GM19438 (cell line): ENCODE data around the gene ASPA.

Experiments used
- ATAC-seq: cut with Tn5 transposase; IDR thresholded peaks from one replicate; pipeline ENCODE4 v1.9.1; 2021; ENCODE audit warnings: low read depth; ENCODE audit not compliant: unreplicated experiment

Gene ASPA

DNA sequence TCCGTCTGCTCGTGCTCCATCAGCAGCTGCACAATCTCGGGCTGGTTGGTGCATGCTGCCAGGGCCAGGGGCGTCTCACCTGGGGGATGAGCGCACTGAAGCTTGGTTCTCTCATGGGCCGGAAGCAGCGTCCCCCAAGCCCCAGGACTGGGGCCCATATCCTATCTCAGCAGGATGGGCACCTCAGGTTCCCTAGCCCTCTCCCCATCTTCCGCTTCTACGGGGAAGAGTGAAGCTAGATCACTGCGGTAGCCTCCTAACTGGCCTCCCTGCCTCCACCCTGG, 57.0 kb downstream of the ASPA start:
- ATAC-seq, result no peak

DNA sequence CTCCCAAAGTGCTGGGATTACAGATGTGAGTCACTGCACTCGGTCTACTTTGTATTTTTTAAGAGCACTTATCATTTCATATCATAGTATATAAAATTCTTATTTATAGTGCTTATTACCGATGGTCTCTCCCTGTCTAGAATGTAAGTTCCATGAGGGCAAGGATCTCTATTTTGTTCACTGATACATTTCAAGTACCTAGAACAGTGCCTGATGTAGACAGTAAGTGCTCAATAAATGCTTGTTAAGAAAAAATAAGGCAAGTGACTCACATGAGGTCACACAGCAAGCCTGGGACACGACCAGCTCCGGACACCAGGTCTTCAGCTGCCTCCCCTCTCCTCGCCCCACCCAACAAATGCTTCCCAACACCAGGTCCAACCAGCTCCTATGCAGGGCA, 58.0 kb downstream of the ASPA start:
- ATAC-seq, result no peak

DNA sequence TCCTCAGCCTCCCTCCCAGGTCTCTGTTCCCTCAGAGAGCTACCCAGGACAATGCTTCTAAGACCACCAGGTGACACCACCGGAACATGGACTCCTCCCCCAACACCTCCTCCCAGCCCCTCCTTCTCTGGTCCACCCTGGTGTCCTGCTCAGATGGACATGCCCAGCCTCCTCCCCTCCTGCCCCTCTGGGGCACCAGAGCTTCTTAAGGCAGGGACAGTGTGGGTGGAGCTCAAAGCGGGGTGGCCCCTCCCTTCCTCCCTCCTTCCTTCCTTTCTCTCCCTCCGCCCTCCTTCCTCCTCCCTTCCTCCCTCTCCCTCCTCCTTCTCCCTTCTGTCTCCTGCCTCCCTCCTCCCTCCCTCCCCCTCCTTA, 59.1 kb downstream of the ASPA start:
- ATAC-seq, result no peak

DNA sequence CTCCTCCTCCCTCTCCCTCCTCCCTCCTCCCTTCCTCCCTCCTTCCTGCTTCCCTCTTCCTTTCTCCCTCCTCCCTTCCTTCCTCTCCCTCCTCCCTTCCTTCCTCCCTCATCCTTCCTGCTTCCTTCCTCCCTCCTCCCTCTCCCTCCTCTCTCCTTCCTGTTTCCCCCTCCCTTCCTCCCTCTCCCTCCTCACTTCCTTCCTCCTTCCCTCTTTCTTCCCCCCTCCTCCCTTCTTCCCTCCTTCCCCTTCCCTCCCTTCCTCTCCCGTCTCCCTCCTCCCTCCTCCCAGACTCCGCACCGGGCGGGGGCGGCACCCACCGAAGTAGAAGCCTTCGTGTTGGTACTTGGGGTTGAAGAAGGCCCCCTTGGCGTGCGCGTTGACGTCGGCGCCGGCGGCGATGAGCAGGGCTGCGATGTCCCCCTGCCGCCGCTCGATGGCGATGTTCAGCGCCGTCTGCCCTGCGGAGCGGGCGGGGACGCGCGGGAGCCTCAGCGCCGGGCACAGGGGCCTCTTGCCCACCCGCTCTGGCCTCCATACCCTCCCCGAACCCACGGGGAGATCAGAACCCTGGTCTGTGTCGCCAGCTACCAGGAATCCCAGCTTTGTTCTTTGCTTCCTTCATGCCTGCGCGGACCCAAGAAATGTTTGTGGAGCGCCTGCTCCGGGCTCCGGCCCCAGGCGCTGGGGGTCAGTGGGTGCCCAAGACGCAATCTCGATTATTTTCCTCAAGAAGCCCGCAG, 59.6 kb downstream of the ASPA start:
- ATAC-seq, result no peak

DNA sequence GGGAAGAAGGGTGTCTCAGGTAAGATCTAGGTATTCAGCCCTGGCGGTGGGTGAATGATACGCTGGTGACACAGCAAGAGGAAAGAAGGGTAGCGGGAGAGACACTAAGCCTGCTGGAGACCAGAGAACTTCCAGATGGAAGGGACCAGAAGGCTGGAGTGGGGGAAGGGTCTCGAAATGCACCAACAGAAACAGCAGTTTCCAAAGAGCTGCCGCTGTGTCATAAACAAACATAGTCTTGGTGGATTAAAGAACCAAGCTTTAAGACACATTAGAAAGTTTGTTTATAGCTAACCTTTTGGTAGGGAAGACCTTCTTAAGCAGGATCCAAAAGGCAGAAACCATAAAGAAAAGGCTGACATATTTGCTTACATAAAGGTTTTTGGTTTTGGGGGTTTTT, 60.9 kb downstream of the ASPA start:
- ATAC-seq, result no peak

DNA sequence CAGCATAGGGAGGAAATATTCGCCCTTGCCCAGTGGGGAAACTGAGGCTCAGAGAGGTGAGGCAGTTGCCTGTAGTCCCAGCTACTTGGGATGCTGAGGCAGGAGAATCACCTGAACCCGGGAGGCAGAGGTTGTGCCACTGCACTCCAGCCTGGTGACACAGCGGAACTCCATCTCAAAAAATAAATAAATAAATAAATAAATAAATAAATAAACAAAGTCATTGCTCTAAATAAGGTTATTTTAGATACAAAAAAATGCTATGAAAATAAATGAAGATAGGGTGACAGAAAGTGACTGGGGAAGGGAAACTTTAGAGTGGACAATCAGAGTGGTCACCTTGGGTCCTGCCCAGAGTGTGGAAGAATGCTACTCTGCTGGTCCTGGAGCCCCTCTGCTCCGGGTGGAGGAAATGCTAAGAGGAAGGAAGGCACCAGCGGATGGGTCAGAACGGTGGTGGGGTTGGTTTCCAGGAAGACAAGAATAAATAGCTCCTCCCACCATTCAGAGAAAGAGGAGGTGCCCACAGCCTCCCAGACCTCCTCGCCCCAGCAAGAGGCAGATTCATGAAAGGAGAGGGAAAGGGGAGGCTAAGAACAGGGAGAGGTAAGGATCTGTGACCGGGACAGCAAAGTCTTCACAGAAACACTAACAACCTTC, 64.2 kb downstream of the ASPA start:
- no peak for ATAC-seq

- no peak for ATAC-seq
These were observed 66.8 kb downstream of the ASPA start for GRCh38 chr17:3542410-3543088.

- no peak for ATAC-seq
These were observed 67.7 kb downstream of the ASPA start for GRCh38 chr17:3543453-3543852.

GRCh38 chr17:3544365-3544764, 68.6 kb downstream of the ASPA start:
- ATAC-seq, result no peak

GRCh38 chr17:3545151-3545550, 69.4 kb downstream of the ASPA start:
- no peak for ATAC-seq

DNA sequence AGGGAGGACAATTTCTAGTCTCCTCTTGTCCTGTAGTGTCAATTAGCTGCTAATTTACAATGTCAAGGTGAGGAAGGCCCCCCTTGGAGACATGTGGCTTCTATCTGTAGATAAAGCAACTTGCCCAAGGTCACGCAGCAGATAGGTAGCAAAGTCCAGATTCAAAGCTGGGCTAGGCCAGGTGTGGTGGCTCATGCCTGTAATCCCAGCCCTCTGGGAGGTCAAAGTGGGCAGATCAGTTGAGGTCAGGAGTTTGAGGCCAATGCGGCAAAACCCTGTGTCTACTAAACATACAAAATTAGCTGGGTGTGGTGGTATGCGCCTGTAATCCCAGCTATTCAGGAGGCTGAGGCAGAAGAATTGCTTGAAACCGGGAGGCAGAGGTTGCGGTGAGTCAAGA, 70.7 kb downstream of the ASPA start:
- ATAC-seq, result no peak

DNA sequence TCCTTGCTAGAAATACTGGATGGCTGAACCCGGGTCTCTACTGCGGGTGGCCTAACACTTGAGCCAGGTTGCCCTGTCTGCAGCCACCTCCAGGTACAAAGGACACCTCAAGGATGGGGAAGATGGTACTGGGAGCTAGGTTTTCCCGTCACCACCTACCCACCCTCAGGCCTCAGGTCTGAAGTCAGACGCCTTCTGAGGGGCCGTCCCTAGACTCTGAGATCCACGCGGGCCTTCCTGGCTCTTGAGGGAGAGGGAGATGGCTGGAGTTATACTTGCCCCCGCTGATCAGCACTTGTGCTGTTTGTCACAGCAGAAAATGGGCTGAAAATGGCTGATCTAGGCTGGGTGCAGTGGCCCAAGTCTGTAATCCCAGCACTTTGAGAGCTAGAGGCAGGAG, 71.2 kb downstream of the ASPA start:
- no peak for ATAC-seq

DNA sequence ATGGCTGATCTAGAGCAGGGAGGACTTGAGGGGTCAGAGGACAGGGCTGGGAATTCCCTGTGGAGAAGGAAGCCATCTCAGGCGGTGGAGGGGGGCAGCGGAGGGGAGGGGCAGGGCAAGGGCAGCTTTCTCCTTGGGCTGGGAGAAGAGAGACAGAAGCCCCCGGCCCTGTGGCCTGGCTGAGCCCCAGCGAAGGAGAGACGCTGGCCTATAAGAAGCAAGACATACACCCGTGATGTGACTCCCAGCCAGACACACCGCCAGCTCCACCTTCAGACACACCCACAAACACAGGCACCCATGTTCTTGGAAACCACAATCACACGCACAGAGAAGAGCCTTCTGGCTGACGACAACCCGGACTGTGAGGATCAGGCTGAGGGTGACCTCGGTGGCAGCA, 71.8 kb downstream of the ASPA start:
- ATAC-seq, result no peak

- ATAC-seq, result no peak
These were observed 73.9 kb downstream of the ASPA start for GRCh38 chr17:3549610-3550162.

DNA sequence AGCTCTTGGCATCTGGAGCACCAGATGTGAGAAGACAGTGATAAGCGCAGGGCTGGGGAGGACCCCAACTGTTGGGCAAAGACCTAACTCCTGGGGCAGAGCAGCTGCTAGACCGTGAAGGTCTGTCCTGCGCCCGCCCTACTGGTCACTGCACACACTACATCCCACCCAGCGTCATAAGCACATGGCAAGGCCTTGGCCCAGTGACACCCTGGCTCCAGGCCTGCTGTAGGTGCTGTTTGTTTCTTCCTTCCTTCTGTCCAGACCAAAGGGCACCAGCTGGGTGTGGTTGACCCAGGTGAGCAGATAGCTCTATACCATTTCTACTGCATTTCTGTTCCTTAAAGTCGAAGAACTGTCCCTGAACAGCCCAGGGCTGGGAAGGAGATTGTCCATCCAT, 75.4 kb downstream of the ASPA start:
- ATAC-seq, result no peak

GRCh38 chr17:3552916-3553315, 77.1 kb downstream of the ASPA start:
- ATAC-seq, result no peak
